Tibial artery (tissue), 4 donors: Measurements from ENCODE around the gene TMEM35B.

Experiments
- DNase-seq, 2 donors: peaks; one replicate each; pipeline ENCODE4 v3.0.0-alpha.2; 2019
- H3K27ac ChIP-seq, 2 donors: fragments of 200-600 bp; sonication (generic) in 1 of 2; 1 replicate in 1 of 2; 2 replicates in 1 of 2; pipeline ENCODE4 v1.5.1; 2018 to 2019; ENCODE audit warnings: mild to moderate bottlenecking in 1 of 2
- H3K27me3 ChIP-seq, 2 donors: fragments of 200-600 bp; sonication (generic) in 1 of 2; one replicate each; pipeline versions ENCODE4 v1.5.1 to v1.6.0; 2016 to 2019
- H3K36me3 ChIP-seq, 3 donors: fragments of 200-600 bp; sonication (generic) in 2 of 3; one replicate each; pipeline ENCODE4 v1.5.1; 2016 to 2019; ENCODE audit warnings: mild to moderate bottlenecking in 2 of 3
- H3K4me1 ChIP-seq, 4 donors: fragments of 200-600 bp; sonication (generic) in 2 of 4; 1 replicate in 3 of 4; 2 replicates in 1 of 4; pipeline ENCODE4 v1.5.1; 2016 to 2019
- H3K4me3 ChIP-seq, 2 donors: fragments of 200-600 bp; sonication (generic) in 1 of 2; 1 replicate in 1 of 2; 2 replicates in 1 of 2; pipeline ENCODE4 v1.5.1; 2018 to 2019; ENCODE audit warnings: mild to moderate bottlenecking in 2 of 2
- H3K9me3 ChIP-seq, 3 donors: fragments of 200-600 bp; sonication (generic) in 1 of 3; one replicate each; pipeline ENCODE4 v1.5.1; 2016 to 2019
- CTCF ChIP-seq, 2 experiments: fragments of 200-600 bp in 1 of 2; fragments of 450-650 bp in 1 of 2; IDR thresholded peaks; one replicate each; pipeline ENCODE4 v1.5.1; 2017 to 2019; ENCODE audit warnings: antibody characterized with exemption in 2 of 2, mild to moderate bottlenecking in 1 of 2, moderate library complexity in 1 of 2
- intact Hi-C: fragments of 100-400 bp; cut with DNase I; formaldehyde crosslinking; loops from one replicate; pipeline ENCODE4 v1.15.0; 2023; ENCODE audit warnings: low total_unique reads

The TMEM35B gene

GRCh38 chr1:34984793-34985608, at the start of gene TMEM35B:
Gene TMEM35B (minus strand): TSS chr1:34985347. CDS start chr1:34985305, 42 bp downstream.
- Histone ChIP-seq H3K27me3 (no peaks in the 10 kb centered on the region), H3K27ac (peak within 1 kb of the TSS; percentile 87 to 98), H3K4me3 (peak within 1 kb of the TSS; percentile 73 to 100), H3K9me3 (no peaks in the 10 kb centered on the region), H3K4me1 (peaks cover 6 to 28% (median 19%) of the 10 kb centered on the region in 4 donors), H3K36me3 (peaks cover 0 to 28% (median 13%) of the 10 kb centered on the region in 3 donors)
- no peak for TF ChIP-seq CTCF (IDR thresholded peaks at IDR 0.05)
- DNase-seq: peak; percentile 59 to 87
- intact Hi-C loops: loop anchor here (10.0 kb wide), 1 partner anchor 50 kb away; the partner anchor contains the start of gene ZMYM6

DNA sequence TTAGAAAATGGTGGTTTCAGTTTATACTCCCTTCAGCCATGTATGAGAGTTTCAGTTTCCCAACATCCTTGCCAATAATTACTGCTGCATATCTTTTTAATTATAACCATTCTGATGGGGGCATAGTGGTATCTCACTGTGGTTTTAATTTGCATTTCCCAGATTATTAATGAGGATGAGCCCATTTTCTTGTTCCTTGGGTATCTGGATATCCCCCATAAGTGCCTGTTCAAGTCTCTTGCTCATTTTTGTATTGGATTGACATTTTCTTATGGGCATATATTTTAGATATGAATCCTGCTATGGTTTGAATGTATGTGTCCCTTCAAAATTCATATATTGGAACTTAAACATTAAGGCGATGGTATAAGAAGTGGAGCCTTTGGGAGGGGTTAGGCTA, 48.2 kb upstream of the TMEM35B start:
- peaks cover 0 to 24% (median 14%) of the 10 kb centered on the region in 4 donors for H3K4me1 ChIP-seq
- no peak overlapping the region for H3K4me3 ChIP-seq
- no peak overlapping the region for H3K27ac ChIP-seq
- no peak for DNase-seq
- no peak for TF ChIP-seq CTCF (IDR thresholded peaks at IDR 0.05)
- H3K9me3 ChIP-seq: peaks cover 0 to 5% (median 0%) of the 10 kb centered on the region in 3 donors
- no peaks in the 10 kb centered on the region for H3K36me3 ChIP-seq
- H3K27me3 ChIP-seq: no peaks in the 10 kb centered on the region
- intact Hi-C loops: loop anchor here (10.0 kb wide), 1 partner anchor 49 kb away; the partner anchor contains the start of gene TMEM35B

DNA sequence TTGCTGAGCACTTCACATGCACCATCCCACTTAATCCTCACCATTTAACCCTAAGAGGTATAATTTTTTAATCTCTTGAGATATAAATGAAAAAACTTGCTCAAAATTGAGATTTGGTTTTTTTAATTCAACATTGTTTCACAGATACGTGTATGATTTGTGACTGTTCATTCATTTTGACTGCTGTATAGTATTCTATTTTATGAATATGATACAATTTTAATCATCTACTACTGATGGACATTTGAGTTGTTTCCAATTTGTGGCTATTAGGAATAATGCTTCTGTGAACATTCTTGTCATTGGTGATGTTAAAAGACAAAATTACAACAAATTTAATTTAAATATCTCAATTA, 47.2 kb upstream of the TMEM35B start:
- peak overlapping the region in 1 of 2 donors; percentile 87 for H3K27ac ChIP-seq
- intact Hi-C loops: loop anchor here (10.0 kb wide), 1 partner anchor 48 kb away; the partner anchor contains the start of gene TMEM35B
- H3K9me3 ChIP-seq: peaks cover 0 to 5% (median 0%) of the 10 kb centered on the region in 3 donors
- TF ChIP-seq CTCF (IDR thresholded peaks at IDR 0.05): no peak
- H3K36me3 ChIP-seq: peaks cover 0 to 7% (median 0%) of the 10 kb centered on the region in 3 donors
- no peaks in the 10 kb centered on the region for H3K27me3 ChIP-seq
- no peak for DNase-seq
- H3K4me1 ChIP-seq: peaks cover 0 to 27% (median 14%) of the 10 kb centered on the region in 4 donors
- peak overlapping the region; percentile 64 to 69 for H3K4me3 ChIP-seq

DNA sequence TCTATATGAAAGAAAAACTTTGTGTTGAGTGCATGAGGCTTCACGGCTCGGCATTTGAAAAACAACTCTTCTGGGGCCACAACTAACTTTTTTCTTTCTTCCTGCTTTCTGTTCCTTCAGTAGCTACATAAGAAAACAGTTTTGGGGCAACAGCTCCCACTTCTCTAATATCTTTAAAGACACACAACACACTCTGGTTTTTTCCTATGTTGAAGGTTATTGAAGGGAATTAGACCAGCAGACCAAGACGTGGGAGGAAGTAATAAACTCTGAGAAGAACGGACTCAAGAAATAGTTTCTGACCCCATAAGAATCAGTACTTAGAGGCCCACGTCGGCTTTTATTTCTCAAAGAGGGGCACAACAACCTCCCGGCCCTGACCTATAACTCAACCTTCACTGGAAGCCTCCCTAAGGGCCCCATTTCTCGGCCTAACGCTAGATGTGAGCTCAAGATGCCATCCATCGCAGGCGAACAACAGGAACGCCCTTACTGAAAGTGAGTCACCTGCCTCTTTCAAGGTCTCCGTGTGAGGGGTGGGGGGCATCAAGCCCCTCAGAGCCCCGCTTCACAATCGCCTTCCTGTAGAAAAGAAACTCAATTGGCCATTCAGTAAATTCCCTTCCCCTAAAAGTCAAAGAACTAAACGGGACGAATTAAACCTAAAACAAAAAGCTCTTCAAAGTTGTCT, 45.8 kb upstream of the TMEM35B start:
- no peak for TF ChIP-seq CTCF (IDR thresholded peaks at IDR 0.05)
- intact Hi-C loops: loop anchor here (10.0 kb wide), 1 partner anchor 46 kb away; the partner anchor contains the start of gene TMEM35B

DNA sequence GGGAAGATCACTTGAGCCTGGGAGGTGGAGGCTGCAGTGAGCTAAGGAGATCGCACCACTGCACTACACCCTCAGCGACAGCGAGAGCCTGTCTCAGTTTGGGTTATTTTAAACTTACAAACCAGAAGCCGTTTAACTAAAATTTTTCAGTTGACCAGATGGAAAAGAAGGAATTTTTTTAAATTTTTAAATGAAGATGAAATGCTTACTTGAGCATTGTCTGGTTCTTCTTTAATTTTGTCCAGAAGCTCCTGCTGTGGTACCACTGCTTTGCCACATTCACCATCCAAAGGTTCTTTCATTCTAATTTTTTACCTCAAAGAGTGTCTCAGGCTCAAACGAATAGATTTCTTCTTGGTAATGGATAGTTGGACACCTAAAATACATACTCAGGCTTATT, 45.2 kb upstream of the TMEM35B start:
- intact Hi-C loops: loop anchor here (10.0 kb wide), 1 partner anchor 46 kb away; the partner anchor contains the start of gene TMEM35B
- TF ChIP-seq CTCF (IDR thresholded peaks at IDR 0.05): no peak

More for the DNA sequence above, 45.8 kb upstream of the TMEM35B start:
- Histone ChIP-seq H3K27me3 (no peaks in the 10 kb centered on the region), H3K36me3 (peaks cover 0 to 7% (median 0%) of the 10 kb centered on the region in 3 donors), H3K4me3 (peak overlapping the region; percentile 64 to 69), H3K27ac (peak overlapping the region; percentile 87 to 91), H3K9me3 (peaks cover 0 to 5% (median 0%) of the 10 kb centered on the region in 3 donors), H3K4me1 (peaks cover 0 to 27% (median 14%) of the 10 kb centered on the region in 4 donors)
- DNase-seq: no peak

More for the DNA sequence above, 45.2 kb upstream of the TMEM35B start:
- no peaks in the 10 kb centered on the region for H3K27me3 ChIP-seq
- H3K4me3 ChIP-seq: peak overlapping the region; percentile 64 to 69
- DNase-seq: no peak
- H3K9me3 ChIP-seq: peaks cover 0 to 5% (median 0%) of the 10 kb centered on the region in 3 donors
- H3K36me3 ChIP-seq: peaks cover 0 to 7% (median 0%) of the 10 kb centered on the region in 3 donors
- H3K4me1 ChIP-seq: peaks cover 0 to 27% (median 14%) of the 10 kb centered on the region in 4 donors
- H3K27ac ChIP-seq: peak overlapping the region; percentile 87 to 91
